AG10803 (cell line): ENCODE data around the gene EDN2.
A peak's percentile ranks its signal among the peaks of the same experiment; 100 is the strongest.

ENCODE experiments used
- DNase-seq: peaks from one replicate; pipeline ENCODE4 v3.0.0; 2010; ENCODE audit warnings: low read depth
- H3K4me3 ChIP-seq: 2 replicates; pipeline ENCODE4 v1.5.1; 2011; ENCODE audit warnings: mild to moderate bottlenecking, low read length, control low read depth
- CTCF ChIP-seq: conservative IDR thresholded peaks from 2 replicates; pipeline ENCODE4 v1.5.1; 2011; ENCODE audit warnings: mild to moderate bottlenecking, low read length, control low read depth, inconsistent platforms

EDN2 gene

GRCh38 chr1:41487126-41488039 lies 2.9 kb upstream of the EDN2 start:
- TF ChIP-seq CTCF, result no peak
- H3K4me3 ChIP-seq, result no peak overlapping the region
- DNase-seq, result no peak

DNA sequence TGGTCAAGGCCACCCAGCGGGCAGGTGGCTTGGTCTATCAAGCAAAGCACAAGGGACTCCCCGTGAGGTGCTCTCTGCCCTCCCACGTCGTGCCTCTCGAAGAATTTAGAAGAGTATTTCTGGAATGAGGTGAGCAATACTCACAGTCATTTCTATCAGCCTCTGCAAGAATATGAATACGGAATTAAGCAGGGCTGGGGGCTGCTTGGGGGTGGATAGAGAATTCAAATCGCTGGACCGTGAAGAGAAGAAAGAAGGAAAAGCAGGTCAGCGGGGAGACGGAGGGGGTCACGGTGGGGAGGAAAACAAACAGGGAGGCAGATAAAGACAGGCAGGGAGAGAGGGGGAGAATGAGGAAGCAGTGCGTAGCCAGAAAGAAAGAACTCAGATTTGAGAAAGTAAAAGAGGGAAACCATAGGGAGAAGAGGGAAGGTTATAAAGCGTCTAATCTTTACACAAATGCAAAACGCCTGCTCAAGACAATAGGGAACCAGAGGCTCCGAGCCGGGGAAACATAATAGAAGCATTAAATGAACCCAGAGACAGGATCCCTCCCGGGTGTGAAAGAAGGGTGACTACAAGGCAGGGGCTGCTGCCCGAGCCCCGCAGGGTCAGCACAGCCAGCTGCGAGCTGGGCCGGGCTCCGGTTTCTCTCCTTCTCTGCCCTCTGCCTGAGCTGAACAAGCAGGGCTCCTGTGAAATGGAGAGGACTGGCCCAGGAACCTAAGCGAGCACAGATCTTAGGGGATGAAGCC lies 2.1 kb upstream of the EDN2 start:
- peak; percentile 42 for DNase-seq
- no peak overlapping the region for H3K4me3 ChIP-seq
- no peak for TF ChIP-seq CTCF

GRCh38 chr1:41486053-41486370 lies 1.5 kb upstream of the EDN2 start:
- H3K4me3 ChIP-seq, result no peak overlapping the region
- TF ChIP-seq CTCF, result no peak
- DNase-seq, result no peak

- H3K4me3 ChIP-seq, result no peak overlapping the region
- DNase-seq, result peak; percentile 67
- no peak for TF ChIP-seq CTCF
These were observed 1.1 kb upstream of the EDN2 start for GRCh38 chr1:41485605-41486004.

DNA sequence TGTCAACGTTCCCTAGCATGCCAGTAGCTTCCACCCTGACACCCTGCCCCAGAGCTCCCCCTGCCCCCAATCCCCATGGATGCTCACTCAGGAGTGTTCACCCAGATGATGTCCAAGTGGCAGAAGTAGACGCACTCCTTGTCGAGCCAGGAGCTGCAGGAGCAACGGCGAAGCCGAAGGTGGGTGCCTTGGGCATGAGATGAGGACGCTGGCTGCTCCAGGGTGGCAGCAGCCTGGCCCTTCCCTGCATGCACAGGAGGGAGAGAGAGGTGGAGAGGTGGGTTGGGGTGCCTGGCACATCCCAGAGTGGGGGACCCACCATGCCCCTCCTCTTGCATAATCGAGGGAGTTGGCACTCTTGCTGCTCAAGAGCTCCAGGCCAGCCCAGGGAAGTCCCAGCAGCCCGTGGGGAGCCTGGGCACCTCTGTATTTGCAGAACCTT lies 502 bp downstream of the EDN2 start:
- DNase-seq, result no peak
- no peak overlapping the region for H3K4me3 ChIP-seq
- no peak for TF ChIP-seq CTCF

- no peak overlapping the region for H3K4me3 ChIP-seq
- DNase-seq, result no peak
- no peak for TF ChIP-seq CTCF
These were observed 1.3 kb downstream of the EDN2 start for GRCh38 chr1:41483001-41483850.
